Hematopoietic multipotent progenitor cell treated with erythropoietin and hydrocortisone succinate and interleukin-3 and kit ligand, for 8 days (in vitro differentiated cells): ENCODE data around the gene ADGRD2.
A peak's percentile ranks its signal among the peaks of the same experiment; 100 is the strongest.
"Not testable (repeated sequence)": the region's sequence is repeated elsewhere in the genome, so short reads cannot be mapped to it uniquely, and the experiment has no call there.

Experiments used
- DNase-seq: peaks from one replicate; pipeline ENCODE4 v3.0.0-alpha.2; 2015

The ADGRD2 gene

GRCh38 chr9:124450241-124450924 lies at the start of gene ADGRD2:
TSS of gene ADGRD2 (plus strand) at chr9:124450451. CDS start at chr9:124451667, 1,216 bp downstream.
- peak; percentile 12 for DNase-seq

GRCh38 chr9:124403246-124403645 lies 47.0 kb upstream of the ADGRD2 start:
- no peak for DNase-seq

GRCh38 chr9:124409410-124409809 lies 40.8 kb upstream of the ADGRD2 start:
- no peak for DNase-seq

- DNase-seq, result no peak
These were observed 39.8 kb upstream of the ADGRD2 start for GRCh38 chr9:124410321-124410913.

- no peak for DNase-seq
These were observed 38.6 kb upstream of the ADGRD2 start for GRCh38 chr9:124411514-124412227.

- no peak for DNase-seq
These were observed 38.0 kb upstream of the ADGRD2 start for GRCh38 chr9:124412228-124412575.

- DNase-seq, result no peak
These were observed 35.6 kb upstream of the ADGRD2 start for GRCh38 chr9:124414612-124415011.

GRCh38 chr9:124415102-124415851 lies 35.0 kb upstream of the ADGRD2 start, which contains the start of gene PSMB7:
TSS of gene PSMB7 (minus strand) at chr9:124415442. CDS start at chr9:124415425, 17 bp downstream.
- DNase-seq, result peak; percentile 97

- DNase-seq, result peak; percentile 22
These were observed 34.3 kb upstream of the ADGRD2 start for GRCh38 chr9:124415852-124416484.

- DNase-seq, result no peak
These were observed 30.3 kb upstream of the ADGRD2 start for GRCh38 chr9:124419832-124420489.

- DNase-seq, result no peak
These were observed 29.2 kb upstream of the ADGRD2 start for GRCh38 chr9:124420991-124421543.

- no peak for DNase-seq
These were observed 27.1 kb upstream of the ADGRD2 start for GRCh38 chr9:124423155-124423554.

GRCh38 chr9:124423591-124423990 lies 26.7 kb upstream of the ADGRD2 start:
- DNase-seq, result no peak

GRCh38 chr9:124425733-124426132 lies 24.5 kb upstream of the ADGRD2 start:
- DNase-seq, result not testable (repeated sequence)

GRCh38 chr9:124426361-124426760 lies 23.9 kb upstream of the ADGRD2 start:
- no peak for DNase-seq

GRCh38 chr9:124427281-124427680 lies 23.0 kb upstream of the ADGRD2 start:
- DNase-seq, result no peak

GRCh38 chr9:124428751-124429529 lies 21.3 kb upstream of the ADGRD2 start:
- DNase-seq, result no peak

GRCh38 chr9:124429530-124429867 lies 20.8 kb upstream of the ADGRD2 start:
- no peak for DNase-seq

- DNase-seq, result no peak
These were observed 13.9 kb upstream of the ADGRD2 start for GRCh38 chr9:124436320-124436719.

GRCh38 chr9:124437086-124437485 lies 13.2 kb upstream of the ADGRD2 start:
- no peak for DNase-seq

- DNase-seq, result no peak
These were observed 12.2 kb upstream of the ADGRD2 start for GRCh38 chr9:124438091-124438490.
